OCI-LY1 (cell line): ENCODE data around the gene TMEM229B.

ENCODE experiments used
- H2AFZ ChIP-seq: fragments of 200-600 bp; sonication (generic), shearing (Covaris generic); 2 replicates; pipeline ENCODE4 v1.6.0; 2014; ENCODE audit warnings: antibody characterized with exemption, mild to moderate bottlenecking, low read length
- H3F3A ChIP-seq: fragments of 200-600 bp; sonication (generic), shearing (Covaris generic); 2 replicates; pipeline ENCODE4 v1.6.0; 2014; ENCODE audit warnings: mild to moderate bottlenecking, antibody characterized with exemption, low read length, moderate library complexity; ENCODE audit not compliant: insufficient read depth
- H3K27ac ChIP-seq: fragments of 200-600 bp; sonication (generic); 2 replicates; pipeline ENCODE4 v1.5.1; 2014; ENCODE audit warnings: low read length, mixed run types, mild to moderate bottlenecking, low read depth; ENCODE audit not compliant: poor library complexity, severe bottlenecking
- H3K27me3 ChIP-seq: fragments of 200-600 bp; sonication (generic); 2 replicates; pipeline ENCODE4 v1.6.0; 2014; ENCODE audit warnings: antibody characterized with exemption, mild to moderate bottlenecking, low read length, moderate library complexity; ENCODE audit not compliant: insufficient read depth
- H3K36me3 ChIP-seq: fragments of 200-600 bp; sonication (generic); 2 replicates; pipeline ENCODE4 v1.6.1; 2014; ENCODE audit warnings: mild to moderate bottlenecking, antibody characterized with exemption, low read length, moderate library complexity, mixed read lengths; ENCODE audit not compliant: insufficient read depth
- H3K4me1 ChIP-seq: fragments of 200-600 bp; sonication (generic); 2 replicates; pipeline ENCODE4 v1.5.1; 2014; ENCODE audit warnings: mild to moderate bottlenecking, low read length, moderate library complexity; ENCODE audit not compliant: insufficient read depth, severe bottlenecking
- H3K4me2 ChIP-seq: fragments of 200-600 bp; sonication (generic), shearing (Covaris generic); 2 replicates; pipeline ENCODE4 v1.6.1; 2014; ENCODE audit warnings: low read length
- H3K4me3 ChIP-seq: fragments of 200-600 bp; sonication (generic); 2 replicates; pipeline ENCODE4 v1.5.1; 2014; ENCODE audit warnings: low read length, low read depth, mild to moderate bottlenecking, mixed read lengths; ENCODE audit not compliant: poor library complexity, severe bottlenecking
- H3K79me2 ChIP-seq: fragments of 200-600 bp; shearing (Covaris generic); 2 replicates; pipeline ENCODE4 v1.6.1; 2016; ENCODE audit warnings: mixed run types, low read length, mixed read lengths; ENCODE audit not compliant: insufficient read depth
- H3K9ac ChIP-seq: fragments of 200-600 bp; sonication (generic), shearing (Covaris generic); 2 replicates; pipeline ENCODE4 v1.6.1; 2014; ENCODE audit warnings: mild to moderate bottlenecking, low read length, mixed read lengths
- H3K9me2 ChIP-seq: fragments of 200-600 bp; sonication (generic), shearing (Covaris generic); 2 replicates; pipeline ENCODE4 v1.6.1; 2014; ENCODE audit warnings: low read depth, mild to moderate bottlenecking, low read length, mixed read lengths
- H3K9me3 ChIP-seq: fragments of 200-600 bp; shearing (Covaris generic); 2 replicates; pipeline ENCODE4 v1.6.1; 2014; ENCODE audit warnings: low read length, mixed read lengths
- H4K20me1 ChIP-seq: fragments of 200-600 bp; sonication (generic), shearing (Covaris generic); 2 replicates; pipeline ENCODE4 v1.6.0; 2016; ENCODE audit warnings: mild to moderate bottlenecking, low read length; ENCODE audit not compliant: insufficient read depth
- EZH2 ChIP-seq: fragments of 200-600 bp; sonication (generic), shearing (Covaris generic); IDR thresholded peaks from 2 replicates; pipeline ENCODE4 v1.8.0; 2017; ENCODE audit warnings: borderline replicate concordance, mixed run types, mild to moderate bottlenecking, antibody characterized with exemption, low read length, moderate library complexity, mixed read lengths
- TF ChIP-seq, protein P1 (sequence below): fragments of 200-600 bp; sonication (generic), shearing (Covaris generic); IDR thresholded peaks from 2 replicates; pipeline ENCODE4 v1.5.1; 2017; ENCODE audit warnings: mild to moderate bottlenecking, antibody characterized with exemption, low read length, moderate library complexity, mixed read lengths

TMEM229B gene

DNA sequence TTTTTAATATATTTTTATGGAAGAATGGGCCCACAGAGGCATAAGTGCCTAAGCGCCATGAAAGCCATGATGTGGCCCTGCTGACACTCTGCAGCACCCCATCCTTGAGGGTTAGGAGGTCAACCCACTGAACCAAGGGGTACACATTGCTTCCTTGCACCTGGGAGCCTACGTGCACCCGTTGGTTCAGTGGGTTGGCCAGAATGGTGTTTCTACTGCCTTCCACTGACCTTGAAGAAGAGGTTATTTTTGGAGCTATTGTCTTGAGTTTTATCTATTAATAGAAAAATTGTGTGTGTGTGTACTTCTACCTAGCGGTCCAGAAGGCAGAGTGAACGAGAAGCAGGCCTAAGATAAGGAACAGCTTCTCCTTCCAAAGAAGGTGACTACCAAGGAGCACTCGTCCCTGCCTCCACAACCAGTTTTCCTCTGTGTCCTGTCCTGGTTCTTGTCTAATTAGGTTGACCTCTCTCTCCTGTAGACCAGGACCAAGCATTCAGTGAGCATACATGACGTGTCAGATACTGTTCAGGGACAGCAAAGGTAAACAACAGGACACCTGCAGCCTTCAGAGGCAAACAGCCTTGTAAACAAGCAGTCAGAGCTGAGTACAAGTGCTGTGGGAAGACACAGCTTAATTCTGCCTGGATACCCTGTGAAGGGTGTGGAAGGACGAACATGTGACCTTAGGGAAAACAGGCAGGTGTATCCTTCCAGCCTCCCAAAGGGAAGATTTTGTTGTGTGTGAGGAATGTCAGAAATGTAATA is 46.2 kb downstream of the TMEM229B start:
- H3K9me2 ChIP-seq: no peaks in the 10 kb centered on the region
- H3K4me2 ChIP-seq: no peak overlapping the region
- no peaks in the 10 kb centered on the region for H3K79me2 ChIP-seq
- H3K4me1 ChIP-seq: no peaks in the 10 kb centered on the region
- no peaks in the 10 kb centered on the region for H3K9me3 ChIP-seq
- no peaks in the 10 kb centered on the region for H4K20me1 ChIP-seq
- H3K27me3 ChIP-seq: no peaks in the 10 kb centered on the region
- no peak overlapping the region for H3K4me3 ChIP-seq
- no peak overlapping the region for H3K27ac ChIP-seq
- H3F3A ChIP-seq: no peaks in the 10 kb centered on the region
- no peaks in the 10 kb centered on the region for H3K36me3 ChIP-seq
- H3K9ac ChIP-seq: no peak overlapping the region
- TF ChIP-seq, protein P1, sequence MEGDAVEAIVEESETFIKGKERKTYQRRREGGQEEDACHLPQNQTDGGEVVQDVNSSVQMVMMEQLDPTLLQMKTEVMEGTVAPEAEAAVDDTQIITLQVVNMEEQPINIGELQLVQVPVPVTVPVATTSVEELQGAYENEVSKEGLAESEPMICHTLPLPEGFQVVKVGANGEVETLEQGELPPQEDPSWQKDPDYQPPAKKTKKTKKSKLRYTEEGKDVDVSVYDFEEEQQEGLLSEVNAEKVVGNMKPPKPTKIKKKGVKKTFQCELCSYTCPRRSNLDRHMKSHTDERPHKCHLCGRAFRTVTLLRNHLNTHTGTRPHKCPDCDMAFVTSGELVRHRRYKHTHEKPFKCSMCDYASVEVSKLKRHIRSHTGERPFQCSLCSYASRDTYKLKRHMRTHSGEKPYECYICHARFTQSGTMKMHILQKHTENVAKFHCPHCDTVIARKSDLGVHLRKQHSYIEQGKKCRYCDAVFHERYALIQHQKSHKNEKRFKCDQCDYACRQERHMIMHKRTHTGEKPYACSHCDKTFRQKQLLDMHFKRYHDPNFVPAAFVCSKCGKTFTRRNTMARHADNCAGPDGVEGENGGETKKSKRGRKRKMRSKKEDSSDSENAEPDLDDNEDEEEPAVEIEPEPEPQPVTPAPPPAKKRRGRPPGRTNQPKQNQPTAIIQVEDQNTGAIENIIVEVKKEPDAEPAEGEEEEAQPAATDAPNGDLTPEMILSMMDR: no peak
- no peak for TF ChIP-seq EZH2
- no peak overlapping the region for H2AFZ ChIP-seq

DNA sequence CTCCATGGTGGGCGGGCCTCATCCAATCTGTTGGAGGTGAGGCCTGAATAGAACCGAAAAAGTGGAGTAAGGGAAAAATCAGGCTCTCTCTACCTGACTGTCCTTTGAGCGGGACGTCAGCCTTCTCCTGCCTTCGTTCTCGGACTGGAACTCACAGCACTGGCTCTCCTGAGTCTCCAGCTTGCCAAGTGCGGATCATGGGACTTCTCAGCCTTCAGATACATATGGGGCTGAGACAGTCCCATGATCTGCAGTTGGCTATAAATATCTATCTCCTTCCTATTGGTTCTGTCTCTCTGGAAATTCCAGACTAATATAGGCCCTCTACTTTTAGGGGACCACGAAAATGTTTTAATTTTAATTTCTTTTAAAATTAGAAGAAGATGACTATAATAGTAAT is 46.8 kb downstream of the TMEM229B start:
- Histone ChIP-seq H3K79me2 (no peaks in the 10 kb centered on the region), H2AFZ (no peak overlapping the region), H3K27me3 (no peaks in the 10 kb centered on the region), H3K36me3 (no peaks in the 10 kb centered on the region), H3K4me3 (no peak overlapping the region), H3F3A (no peaks in the 10 kb centered on the region), H3K9me2 (no peaks in the 10 kb centered on the region), H3K9me3 (no peaks in the 10 kb centered on the region), H3K4me2 (no peak overlapping the region), H4K20me1 (no peaks in the 10 kb centered on the region), H3K9ac (no peak overlapping the region), H3K4me1 (no peaks in the 10 kb centered on the region), H3K27ac (no peak overlapping the region)
- TF ChIP-seq, protein P1: no peak
- TF ChIP-seq EZH2: no peak

DNA sequence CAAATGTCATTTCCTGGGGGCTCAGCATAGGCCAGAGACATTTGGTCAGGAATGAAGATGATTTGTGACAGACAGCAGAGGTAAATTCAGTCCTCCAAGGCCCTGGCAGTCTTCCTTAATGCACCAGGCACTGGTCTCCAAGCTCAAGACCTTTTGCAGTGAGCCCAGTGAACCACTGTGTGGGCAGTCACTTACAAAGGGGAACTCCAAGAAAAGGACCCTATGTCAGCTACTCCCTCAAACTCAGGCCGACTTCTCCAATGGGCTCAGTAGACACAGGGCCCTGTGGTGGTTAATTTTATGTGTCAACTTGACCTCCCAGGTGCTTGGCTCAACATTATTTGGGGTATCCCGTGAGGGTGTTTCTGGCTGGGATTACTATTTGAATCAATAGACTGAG is 47.3 kb downstream of the TMEM229B start:
- no peaks in the 10 kb centered on the region for H3F3A ChIP-seq
- H3K9me3 ChIP-seq: no peaks in the 10 kb centered on the region
- H3K9me2 ChIP-seq: no peaks in the 10 kb centered on the region
- H3K4me2 ChIP-seq: no peak overlapping the region
- no peaks in the 10 kb centered on the region for H3K79me2 ChIP-seq
- H3K27ac ChIP-seq: no peak overlapping the region
- no peak overlapping the region for H3K4me3 ChIP-seq
- H2AFZ ChIP-seq: no peak overlapping the region
- H3K36me3 ChIP-seq: no peaks in the 10 kb centered on the region
- no peak overlapping the region for H3K9ac ChIP-seq
- no peaks in the 10 kb centered on the region for H3K27me3 ChIP-seq
- H3K4me1 ChIP-seq: no peaks in the 10 kb centered on the region
- TF ChIP-seq, protein P1: no peak
- TF ChIP-seq EZH2: no peak
- no peaks in the 10 kb centered on the region for H4K20me1 ChIP-seq
